SK-N-SH treated with all-trans-retinoic acid at 6 μM for 48 hours (cell line): Measurements from ENCODE around the gene BATF2.

Source experiments
- ATAC-seq: fragments of 200-7000 bp; cut with Tn5 transposase; 3 replicates; pipeline ENCODE4 v1.9.1; 2020; ENCODE audit warnings: mild to moderate bottlenecking, moderate library complexity
- ARNTL ChIP-seq: fragments of 450-650 bp; formaldehyde crosslinking; IDR thresholded peaks from 2 replicates; pipeline ENCODE4 v1.5.0; 2020; ENCODE audit warnings: low read depth, mild to moderate bottlenecking, moderate library complexity, borderline replicate concordance
- BACH2 ChIP-seq: fragments of 250-450 bp; sonication (Bioruptor Pico); IDR thresholded peaks from 2 replicates; pipeline ENCODE4 v1.9.0; 2021; ENCODE audit warnings: mild to moderate bottlenecking, borderline replicate concordance
- CREB5 ChIP-seq: fragments of 250-450 bp; sonication (Bioruptor Pico); IDR thresholded peaks from 2 replicates; pipeline ENCODE4 v1.5.1; 2020; ENCODE audit warnings: low read depth, mild to moderate bottlenecking, moderate library complexity
- CSDC2 ChIP-seq: fragments of 250-450 bp; sonication (Bioruptor Pico); IDR thresholded peaks from 2 replicates; pipeline ENCODE4 v1.5.0; 2020; ENCODE audit warnings: mild to moderate bottlenecking, moderate library complexity
- ESRRG ChIP-seq: fragments of 250-450 bp; sonication (Bioruptor Pico); IDR thresholded peaks from 2 replicates; pipeline ENCODE4 v1.6.1; 2021; ENCODE audit warnings: mild to moderate bottlenecking
- GLIS3 ChIP-seq: fragments of 250-450 bp; sonication (Bioruptor Pico); IDR thresholded peaks from 2 replicates; pipeline ENCODE4 v1.5.0; 2020; ENCODE audit warnings: mild to moderate bottlenecking, moderate library complexity
- ISL1 ChIP-seq: fragments of 250-450 bp; sonication (Bioruptor Pico); IDR thresholded peaks from 2 replicates; pipeline ENCODE4 v2.1.2; 2022; ENCODE audit warnings: mild to moderate bottlenecking, moderate library complexity
- OSR1 ChIP-seq: fragments of 250-450 bp; sonication (Bioruptor Pico); IDR thresholded peaks from 2 replicates; pipeline ENCODE4 v1.8.0; 2022; ENCODE audit warnings: moderate library complexity, mild to moderate bottlenecking, inconsistent platforms
- POU6F1 ChIP-seq: fragments of 250-450 bp; sonication (Bioruptor Pico); IDR thresholded peaks from 2 replicates; pipeline ENCODE4 v1.8.0; 2021; ENCODE audit warnings: low read depth, mild to moderate bottlenecking, moderate library complexity, borderline replicate concordance
- RARB ChIP-seq: fragments of 250-450 bp; sonication (Bioruptor Pico); IDR thresholded peaks from 2 replicates; pipeline ENCODE4 v1.8.0; 2021; ENCODE audit warnings: mild to moderate bottlenecking, moderate library complexity
- TCF4 ChIP-seq: fragments of 250-450 bp; sonication (Bioruptor Pico); IDR thresholded peaks from 2 replicates; pipeline ENCODE4 v1.8.0; 2021; ENCODE audit warnings: mild to moderate bottlenecking, moderate library complexity, borderline replicate concordance
- TOX ChIP-seq: fragments of 250-450 bp; sonication (Bioruptor Pico); IDR thresholded peaks from 2 replicates; pipeline ENCODE4 v1.8.0; 2021; ENCODE audit warnings: mild to moderate bottlenecking, moderate library complexity, borderline replicate concordance
- ZC3H10 ChIP-seq: fragments of 250-450 bp; sonication (Bioruptor Pico); IDR thresholded peaks from 2 replicates; pipeline ENCODE4 v1.5.1; 2021; ENCODE audit warnings: mild to moderate bottlenecking, moderate library complexity
- ZFP3 ChIP-seq: fragments of 250-450 bp; sonication (Bioruptor Pico); IDR thresholded peaks from 2 replicates; pipeline ENCODE4 v1.5.0; 2020; ENCODE audit warnings: mild to moderate bottlenecking, moderate library complexity
- ZFP30 ChIP-seq: fragments of 450-650 bp; formaldehyde crosslinking; IDR thresholded peaks from 2 replicates; pipeline ENCODE4 v1.5.0; 2022; ENCODE audit warnings: mild to moderate bottlenecking, moderate library complexity
- ZNF565 ChIP-seq: fragments of 450-650 bp; formaldehyde crosslinking; conservative IDR thresholded peaks from 2 replicates; pipeline ENCODE4 v1.5.0; 2020; ENCODE audit warnings: low read depth, mild to moderate bottlenecking, moderate library complexity
- ZNF70 ChIP-seq: fragments of 450-650 bp; formaldehyde crosslinking; IDR thresholded peaks from 2 replicates; pipeline ENCODE4 v1.5.0; 2020; ENCODE audit warnings: mild to moderate bottlenecking, moderate library complexity
- TF ChIP-seq, protein P1 (sequence below): fragments of 250-450 bp; sonication (Bioruptor Pico); IDR thresholded peaks from 2 replicates; pipeline ENCODE4 v1.5.0; 2020; ENCODE audit warnings: mild to moderate bottlenecking, moderate library complexity
- TF ChIP-seq, protein P2 (sequence below): fragments of 250-450 bp; sonication (Bioruptor Pico); IDR thresholded peaks from 2 replicates; pipeline ENCODE4 v1.5.1; 2021; ENCODE audit warnings: mild to moderate bottlenecking, moderate library complexity

Gene BATF2

DNA sequence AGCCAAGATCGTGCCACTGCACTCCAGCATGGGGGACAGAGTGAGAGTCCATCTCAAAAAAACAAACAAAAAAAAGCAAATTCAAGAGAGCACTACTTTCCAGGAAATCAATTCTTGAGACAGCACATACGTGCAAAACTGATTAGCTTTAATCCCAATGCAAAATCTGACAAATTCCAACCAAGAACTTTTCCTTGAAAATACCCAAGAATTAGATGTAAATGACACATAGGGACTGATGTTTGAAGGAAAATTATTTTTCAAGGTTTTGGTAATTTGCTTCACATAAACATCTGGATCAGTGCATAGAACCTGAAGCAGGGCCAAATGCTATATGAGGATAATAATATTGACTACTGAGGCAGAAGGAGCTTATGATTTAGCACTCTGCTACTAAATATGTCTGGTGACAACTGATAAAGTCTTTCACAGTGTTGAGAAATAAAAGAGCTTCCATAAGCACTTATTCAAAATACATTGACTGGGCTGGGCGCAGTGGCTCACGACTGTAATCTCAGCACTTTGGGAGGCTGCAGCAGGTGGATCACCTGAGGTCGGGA lies 33.6 kb downstream of the BATF2 start:
- no peak for TF ChIP-seq CSDC2
- TF ChIP-seq BACH2 (CRISPR knock-in tag): no peak
- TF ChIP-seq ZC3H10 (CRISPR knock-in tag): no peak
- no peak for TF ChIP-seq ARNTL (CRISPR knock-in tag)
- TF ChIP-seq, protein P1, sequence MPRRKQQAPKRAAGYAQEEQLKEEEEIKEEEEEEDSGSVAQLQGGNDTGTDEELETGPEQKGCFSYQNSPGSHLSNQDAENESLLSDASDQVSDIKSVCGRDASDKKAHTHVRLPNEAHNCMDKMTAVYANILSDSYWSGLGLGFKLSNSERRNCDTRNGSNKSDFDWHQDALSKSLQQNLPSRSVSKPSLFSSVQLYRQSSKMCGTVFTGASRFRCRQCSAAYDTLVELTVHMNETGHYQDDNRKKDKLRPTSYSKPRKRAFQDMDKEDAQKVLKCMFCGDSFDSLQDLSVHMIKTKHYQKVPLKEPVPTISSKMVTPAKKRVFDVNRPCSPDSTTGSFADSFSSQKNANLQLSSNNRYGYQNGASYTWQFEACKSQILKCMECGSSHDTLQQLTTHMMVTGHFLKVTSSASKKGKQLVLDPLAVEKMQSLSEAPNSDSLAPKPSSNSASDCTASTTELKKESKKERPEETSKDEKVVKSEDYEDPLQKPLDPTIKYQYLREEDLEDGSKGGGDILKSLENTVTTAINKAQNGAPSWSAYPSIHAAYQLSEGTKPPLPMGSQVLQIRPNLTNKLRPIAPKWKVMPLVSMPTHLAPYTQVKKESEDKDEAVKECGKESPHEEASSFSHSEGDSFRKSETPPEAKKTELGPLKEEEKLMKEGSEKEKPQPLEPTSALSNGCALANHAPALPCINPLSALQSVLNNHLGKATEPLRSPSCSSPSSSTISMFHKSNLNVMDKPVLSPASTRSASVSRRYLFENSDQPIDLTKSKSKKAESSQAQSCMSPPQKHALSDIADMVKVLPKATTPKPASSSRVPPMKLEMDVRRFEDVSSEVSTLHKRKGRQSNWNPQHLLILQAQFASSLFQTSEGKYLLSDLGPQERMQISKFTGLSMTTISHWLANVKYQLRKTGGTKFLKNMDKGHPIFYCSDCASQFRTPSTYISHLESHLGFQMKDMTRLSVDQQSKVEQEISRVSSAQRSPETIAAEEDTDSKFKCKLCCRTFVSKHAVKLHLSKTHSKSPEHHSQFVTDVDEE (CRISPR knock-in tag): no peak
- no peak for TF ChIP-seq GLIS3 (CRISPR knock-in tag)
- no peak for TF ChIP-seq ZFP3 (CRISPR knock-in tag)
- no peak for TF ChIP-seq ESRRG (CRISPR knock-in tag)
- TF ChIP-seq ZFP30 (CRISPR knock-in tag): no peak
- ATAC-seq: no peak

GRCh38 chr11:64960719-64961118 lies 36.1 kb downstream of the BATF2 start:
- TF ChIP-seq, protein P1 (CRISPR knock-in tag): peak; percentile 76
- TF ChIP-seq BACH2 (CRISPR knock-in tag): no peak
- TF ChIP-seq ISL1 (CRISPR knock-in tag): peak; percentile 50; the same call in 1 of the 2 replicates
- TF ChIP-seq ZNF565: no peak
- TF ChIP-seq, all 23 proteins: peak for 2
- ATAC-seq: no peak

DNA sequence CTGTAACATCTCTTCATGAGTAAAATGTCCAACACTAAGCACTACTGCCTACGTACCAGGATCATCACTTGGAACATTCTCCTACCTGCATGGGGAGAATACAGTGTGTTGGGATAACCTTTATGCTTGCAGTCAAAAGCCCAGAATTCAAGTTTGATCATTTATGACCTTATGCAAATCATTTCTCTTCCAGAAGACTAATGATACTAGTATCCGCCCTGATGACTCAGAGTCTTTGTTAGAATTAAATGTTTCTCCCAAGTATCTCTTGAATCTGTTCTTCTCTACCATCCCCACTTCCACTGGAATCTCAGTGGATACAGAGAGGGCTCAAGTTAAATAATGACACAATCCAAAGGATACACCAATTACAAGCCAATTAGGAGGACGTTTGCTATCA lies 37.3 kb downstream of the BATF2 start:
- TF ChIP-seq POU6F1 (CRISPR knock-in tag) (no peak), TOX (CRISPR knock-in tag) (no peak), ISL1 (CRISPR knock-in tag) (0 out of 2 replicates have a peak, but pooled peaks have one; percentile 16)
- no peak for ATAC-seq

- no peak for TF ChIP-seq OSR1 (CRISPR knock-in tag)
- TF ChIP-seq, protein P1 (CRISPR knock-in tag): no peak
- TF ChIP-seq CSDC2: no peak
- TF ChIP-seq ZNF70 (CRISPR knock-in tag): no peak
- no peak for TF ChIP-seq TOX (CRISPR knock-in tag)
- no peak for TF ChIP-seq ZNF565
- TF ChIP-seq, protein P2, sequence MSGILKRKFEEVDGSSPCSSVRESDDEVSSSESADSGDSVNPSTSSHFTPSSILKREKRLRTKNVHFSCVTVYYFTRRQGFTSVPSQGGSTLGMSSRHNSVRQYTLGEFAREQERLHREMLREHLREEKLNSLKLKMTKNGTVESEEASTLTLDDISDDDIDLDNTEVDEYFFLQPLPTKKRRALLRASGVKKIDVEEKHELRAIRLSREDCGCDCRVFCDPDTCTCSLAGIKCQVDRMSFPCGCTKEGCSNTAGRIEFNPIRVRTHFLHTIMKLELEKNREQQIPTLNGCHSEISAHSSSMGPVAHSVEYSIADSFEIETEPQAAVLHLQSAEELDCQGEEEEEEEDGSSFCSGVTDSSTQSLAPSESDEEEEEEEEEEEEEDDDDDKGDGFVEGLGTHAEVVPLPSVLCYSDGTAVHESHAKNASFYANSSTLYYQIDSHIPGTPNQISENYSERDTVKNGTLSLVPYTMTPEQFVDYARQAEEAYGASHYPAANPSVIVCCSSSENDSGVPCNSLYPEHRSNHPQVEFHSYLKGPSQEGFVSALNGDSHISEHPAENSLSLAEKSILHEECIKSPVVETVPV: no peak
- no peak for TF ChIP-seq TCF4 (CRISPR knock-in tag)
- TF ChIP-seq RARB (CRISPR knock-in tag): no peak
- no peak for TF ChIP-seq CREB5 (CRISPR knock-in tag)
- TF ChIP-seq ZC3H10 (CRISPR knock-in tag): no peak
- no peak for TF ChIP-seq BACH2 (CRISPR knock-in tag)
- TF ChIP-seq ESRRG (CRISPR knock-in tag): no peak
- TF ChIP-seq ARNTL (CRISPR knock-in tag): no peak
- no peak for TF ChIP-seq ZFP3 (CRISPR knock-in tag)
- ATAC-seq: no peak
Observed at GRCh38 chr11:64954201-64954600, 42.6 kb downstream of the BATF2 start.
